Fibroblast of the aortic adventitia (primary cell): ENCODE data around the gene PEX1. TPM values are rescaled to one million over a fixed set of nuclear protein-coding genes. Genes with fewer than 3 reads are reported as not detected.
A peak's percentile ranks its signal among the peaks of the same experiment; 100 is the strongest.
"Not testable (repeated sequence)": the region's sequence is repeated elsewhere in the genome, so short reads cannot be mapped to it uniquely, and the experiment has no call there.

Source experiments
- DNase-seq: peaks from one replicate; pipeline ENCODE4 v3.0.0-alpha.2; 2010; ENCODE audit warnings: low read depth
- H3K4me3 ChIP-seq: 2 replicates; pipeline ENCODE4 v1.5.1; 2011; ENCODE audit warnings: low read depth, mild to moderate bottlenecking, control low read depth, low read length, moderate library complexity
- CTCF ChIP-seq: IDR thresholded peaks from 2 replicates; pipeline ENCODE4 v1.5.1; 2011; ENCODE audit warnings: mild to moderate bottlenecking, low read length, control low read depth, inconsistent platforms; ENCODE audit not compliant: insufficient read depth
- total RNA-seq: library from RNA; depleted of rRNA; stranded (reverse); fragments of >200 nt; gene quantifications from 2 replicates; pipeline ENCODE4 v1.2.3, GENCODE V29; 2012; ENCODE audit warnings: low replicate concordance

Gene PEX1
- total RNA-seq, 1 donor: 22.3 TPM

GRCh38 chr7:92468589-92468988 is 59.7 kb downstream of the PEX1 start:
- not testable (repeated sequence) for H3K4me3 ChIP-seq, DNase-seq

GRCh38 chr7:92466682-92467081 is 61.6 kb downstream of the PEX1 start:
- H3K4me3 ChIP-seq: no peak overlapping the region
- DNase-seq: no peak
- TF ChIP-seq CTCF: no peak

GRCh38 chr7:92464515-92464914 is 63.8 kb downstream of the PEX1 start:
- no peak for DNase-seq
- TF ChIP-seq CTCF: no peak

GRCh38 chr7:92462560-92462959 is 65.8 kb downstream of the PEX1 start:
- H3K4me3 ChIP-seq: no peak overlapping the region
- TF ChIP-seq CTCF: no peak
- DNase-seq: no peak

More at GRCh38 chr7:92464515-92464914, 63.8 kb downstream of the PEX1 start:
- H3K4me3 ChIP-seq: no peak overlapping the region

- peak; percentile 86 for TF ChIP-seq CTCF
- no peak overlapping the region for H3K4me3 ChIP-seq
- peak; percentile 63 for DNase-seq
These were observed 67.0 kb downstream of the PEX1 start for GRCh38 chr7:92461027-92462003.

- no peak for TF ChIP-seq CTCF
- H3K4me3 ChIP-seq: no peak overlapping the region
- no peak for DNase-seq
These were observed 67.8 kb downstream of the PEX1 start for GRCh38 chr7:92460510-92460909.

- no peak for DNase-seq
- no peak for TF ChIP-seq CTCF
- no peak overlapping the region for H3K4me3 ChIP-seq
These were observed 68.2 kb downstream of the PEX1 start for GRCh38 chr7:92460109-92460508.
